Psoas muscle (tissue), 8 donors: ENCODE data around the gene PPP2R5B. TPM values are rescaled to one million over a fixed set of nuclear protein-coding genes. Genes with fewer than 3 reads are reported as not detected.
A peak's percentile ranks its signal among the peaks of the same experiment; 100 is the strongest.
"Not testable (repeated sequence)": the region's sequence is repeated elsewhere in the genome, so short reads cannot be mapped to it uniquely, and the experiment has no call there.

ENCODE experiments used
- ATAC-seq, 4 donors: fragments of 200-7000 bp; cut with Tn5 transposase; one replicate each; pipeline ENCODE4 v1.9.1; 2020; ENCODE audit warnings: moderate library complexity in 3 of 4, mild to moderate bottlenecking in 2 of 4
- DNase-seq, 2 donors: peaks; one replicate each; pipeline ENCODE4 v3.0.0-alpha.2; 2020
- H3K27ac ChIP-seq: fragments of 200-600 bp; one replicate; pipeline ENCODE4 v1.8.0; 2022
- H3K27me3 ChIP-seq, 3 donors: fragments of 200-600 bp in 1 of 3; one replicate each; pipeline versions ENCODE4 v1.6.1 to v1.8.0; 2013 to 2022; ENCODE audit warnings: low read length in 2 of 3, mild to moderate bottlenecking in 2 of 3, moderate library complexity in 1 of 3; ENCODE audit not compliant: insufficient read depth in 3 of 3
- H3K36me3 ChIP-seq, 2 donors: fragments of 200-600 bp in 1 of 2; one replicate each; pipeline versions ENCODE4 v1.6.1 to v1.8.0; 2013 to 2022; ENCODE audit warnings: low read depth in 1 of 2, mild to moderate bottlenecking in 1 of 2, moderate library complexity in 1 of 2; ENCODE audit not compliant: insufficient read depth in 1 of 2
- H3K4me1 ChIP-seq: fragments of 200-600 bp; one replicate; pipeline ENCODE4 v1.8.0; 2022
- H3K4me3 ChIP-seq: fragments of 200-600 bp; one replicate; pipeline ENCODE4 v1.8.0; 2022; ENCODE audit warnings: mild to moderate bottlenecking
- H3K9me3 ChIP-seq: fragments of 200-600 bp; one replicate; pipeline ENCODE4 v1.8.0; 2022
- CTCF ChIP-seq: fragments of 200-600 bp; IDR thresholded peaks from one replicate; pipeline ENCODE4 v1.8.0; 2022; ENCODE audit warnings: antibody characterized with exemption
- WGBS, 3 donors: extraction: QIAGEN DNeasy Blood & Tissue Kit; methylation state at CpG; one replicate each; pipeline versions ENCODE4 v1.1.6 to v1.1.7; 2013; 5-methylcytosine and 5-hydroxymethylcytosine counted together
- intact Hi-C, 2 donors: fragments of 100-400 bp; cut with DNase I; formaldehyde crosslinking; loops; one replicate each; pipeline versions ENCODE4 v1.11.0 to v1.14.2; 2022
- polyA plus RNA-seq, 3 donors: library from polyadenylated mRNA; stranded (reverse); fragments of 200-250 nt; gene quantifications; one replicate each; pipeline ENCODE4 v1.2.3, GENCODE V29; 2013
- total RNA-seq, 4 donors: library from RNA; stranded (reverse); fragmentation: NEBNext Ultra II Directional in 2 of 4; extraction: Animal tissue kit (Norgen Biotek cat#: 25700) in 2 of 4; gene quantifications; one replicate each; pipeline versions ENCODE4 v1.2.1 to v1.2.4, GENCODE V29; 2021 to 2023
- donor health status: healthy with polysubstance abuse.
- donor health status: DM: no; HTN: no; CAD: no; lungs with moderate emphysema.
- donor health status: Bipolar disorder and iron deficiency.
- donor health status: healthy.
- donor health status: DM: yes; HTN: yes; CAD: no.
- donor health status: DM: no; HTN: no; CAD: no.
- donor health status: DM: no; HTN: no; CAD: no.
- donor health status: DM: yes; HTN: yes; CAD: no.

Gene PPP2R5B
- total and polyA plus RNA-seq, 7 donors = 13.2 to 36.1 (median 17.2) TPM

- peak; percentile 80 to 98 (median 90) for ATAC-seq
- TF ChIP-seq CTCF = no peak
- Histone ChIP-seq H3K36me3 (no peaks in the 10 kb centered on the region), H3K4me3 (peak within 1 kb of the TSS; percentile 61), H3K27ac (no peak within 1 kb of the TSS), H3K27me3 (no peaks in the 10 kb centered on the region), H3K9me3 (no peaks in the 10 kb centered on the region), H3K4me1 (peaks cover 11% of the 10 kb centered on the region)
- WGBS, 3 donors = 6 to 16% (median 16%) methylated on average over 48 to 68 of the region's 69 CpGs
- DNase-seq = peak; percentile 87 to 95
- intact Hi-C loops = no loop called here
These were observed 47.1 kb downstream of the PPP2R5B start, which contains the start of gene MAJIN for GRCh38 chr11:64971421-64972233. MAJIN (minus strand) TSS chr11:64972108; CDS start chr11:64959405, 12,703 bp downstream.

GRCh38 chr11:64974124-64974523, 49.6 kb downstream of the PPP2R5B start:
- H3K4me1 ChIP-seq = peaks cover 11% of the 10 kb centered on the region
- H3K36me3 ChIP-seq = no peaks in the 10 kb centered on the region
- H3K4me3 ChIP-seq = no peak overlapping the region
- 70 to 80% (median 72%) methylated on average over 5 of the region's 5 CpGs for WGBS, 3 donors
- no peaks in the 10 kb centered on the region for H3K9me3 ChIP-seq
- H3K27me3 ChIP-seq = no peaks in the 10 kb centered on the region
- H3K27ac ChIP-seq = no peak overlapping the region
- ATAC-seq = no peak
- no peak for TF ChIP-seq CTCF
- DNase-seq = no peak
- intact Hi-C loops = no loop called here

DNA sequence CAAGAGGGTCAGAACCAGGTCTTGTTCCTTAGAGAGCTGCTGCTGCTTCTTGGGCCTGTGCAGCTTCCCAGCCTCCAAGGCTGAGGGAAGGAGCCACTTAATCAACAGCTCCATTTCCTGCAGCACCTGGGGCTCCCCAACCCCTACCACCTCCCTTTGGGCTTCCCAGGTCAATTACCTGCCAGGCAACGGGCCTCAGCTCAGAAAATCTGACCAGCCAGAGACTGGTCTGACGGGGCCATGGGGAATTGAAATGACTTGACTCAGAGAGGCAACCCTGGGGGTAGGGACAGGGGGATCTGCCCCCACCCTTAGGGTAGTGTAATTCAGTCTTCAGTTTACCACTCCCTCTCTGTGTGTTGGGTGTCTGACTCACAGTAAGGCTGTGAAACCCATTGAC, 52.2 kb downstream of the PPP2R5B start:
- intact Hi-C loops = no loop called here
- DNase-seq (no peak), ATAC-seq (no peak)
- Histone ChIP-seq H3K9me3 (no peaks in the 10 kb centered on the region), H3K4me3 (no peak overlapping the region), H3K36me3 (no peaks in the 10 kb centered on the region), H3K27ac (no peak overlapping the region), H3K27me3 (no peaks in the 10 kb centered on the region), H3K4me1 (peaks cover 8% of the 10 kb centered on the region)
- TF ChIP-seq CTCF = no peak
- WGBS, 3 donors = 45 to 68% (median 63%) methylated on average over 2 of the region's 2 CpGs

GRCh38 chr11:64983339-64983738, 58.9 kb downstream of the PPP2R5B start:
- intact Hi-C loops, H3K4me1 ChIP-seq, H3K9me3 ChIP-seq, H3K4me3 ChIP-seq, H3K36me3 ChIP-seq, H3K27me3 ChIP-seq, DNase-seq, H3K27ac ChIP-seq, ATAC-seq: not testable (repeated sequence)
- WGBS, 3 donors = 70 to 87% (median 86%) methylated on average over 4 to 5 of the region's 5 CpGs

Other genes starting within 250 kb of the PPP2R5B start
- 1 to 10 TPM; 1.4 to 5.2 (median 3.5) TPM for gene NRXN2, start 201.5 kb upstream of the PPP2R5B start, total RNA-seq
- gene NRXN2, start 201.5 kb upstream of the PPP2R5B start, polyA plus RNA-seq = 1 to 10 TPM in 1 of 3 donors, under 1 TPM in 2; 0.44 to 1.9 (median 0.60) TPM
- gene RASGRP2, start 180.5 kb upstream of the PPP2R5B start, total RNA-seq = 1 to 10 TPM; 2.6 to 8.6 (median 6.0) TPM
- gene RASGRP2, start 180.5 kb upstream of the PPP2R5B start, polyA plus RNA-seq = 10 to 100 TPM in 1 of 3 donors, 1 to 10 TPM in 2; 6.5 to 14.7 (median 9.1) TPM
- gene PYGM, start 164.7 kb upstream of the PPP2R5B start, total RNA-seq = 1,000 to 10,000 TPM; 1,536 to 2,203 (median 1,794) TPM
- gene PYGM, start 164.7 kb upstream of the PPP2R5B start, polyA plus RNA-seq = 1,000 to 10,000 TPM in 2 of 3 donors, 100 to 1,000 TPM in 1; 511 to 1,840 (median 1,729) TPM
- 100 to 1,000 TPM; 150 to 210 (median 184) TPM for gene SF1, start 146.1 kb upstream of the PPP2R5B start, total RNA-seq
- gene SF1, start 146.1 kb upstream of the PPP2R5B start, polyA plus RNA-seq = 10 to 100 TPM; 56.2 to 89.6 (median 65.4) TPM
- 1 to 10 TPM; 3.0 to 6.7 (median 4.0) TPM for gene MAP4K2, start 121.5 kb upstream of the PPP2R5B start, total RNA-seq
- gene MAP4K2, start 121.5 kb upstream of the PPP2R5B start, polyA plus RNA-seq = 1 to 10 TPM; 4.5 to 6.1 (median 5.6) TPM
- 10 to 100 TPM in 2 of 4 donors, 1 to 10 TPM in 2; 7.2 to 13.5 (median 10.3) TPM for gene MEN1, start 114.1 kb upstream of the PPP2R5B start, total RNA-seq
- 10 to 100 TPM in 2 of 3 donors, 1 to 10 TPM in 1; 8.7 to 21.2 (median 12.9) TPM for gene MEN1, start 114.1 kb upstream of the PPP2R5B start, polyA plus RNA-seq
- 1 to 10 TPM in 1 of 4 donors, under 1 TPM in 2, not detected in 1; 0.05 to 2.2 (median 0.08) TPM for gene CDC42BPG, start 80.0 kb upstream of the PPP2R5B start, total RNA-seq
- gene CDC42BPG, start 80.0 kb upstream of the PPP2R5B start, polyA plus RNA-seq = under 1 TPM; 0.04 to 0.06 (median 0.05) TPM
- 10 to 100 TPM; 34.7 to 71.0 (median 61.1) TPM for gene EHD1, start 46.1 kb upstream of the PPP2R5B start, total RNA-seq
- gene EHD1, start 46.1 kb upstream of the PPP2R5B start, polyA plus RNA-seq = 100 to 1,000 TPM in 1 of 3 donors, 10 to 100 TPM in 2; 23.5 to 174 (median 30.9) TPM
- 10 to 100 TPM; 19.5 to 21.6 (median 20.6) TPM for gene ATG2A, start 7.5 kb upstream of the PPP2R5B start, total RNA-seq
- gene ATG2A, start 7.5 kb upstream of the PPP2R5B start, polyA plus RNA-seq = 10 to 100 TPM; 11.0 to 17.9 (median 15.4) TPM
- gene GPHA2, start 11.2 kb downstream of the PPP2R5B start, total RNA-seq = not detected
- gene GPHA2, start 11.2 kb downstream of the PPP2R5B start, polyA plus RNA-seq = not detected
- not detected for gene MAJIN, start 47.4 kb downstream of the PPP2R5B start, total RNA-seq
- not detected for gene MAJIN, start 47.4 kb downstream of the PPP2R5B start, polyA plus RNA-seq
- 1 to 10 TPM; 1.7 to 2.5 (median 2.4) TPM for gene BATF2, start 72.3 kb downstream of the PPP2R5B start, total RNA-seq
- gene BATF2, start 72.3 kb downstream of the PPP2R5B start, polyA plus RNA-seq = 1 to 10 TPM; 2.3 to 8.4 (median 3.4) TPM
- gene ARL2, start 89.5 kb downstream of the PPP2R5B start, total RNA-seq = 100 to 1,000 TPM; 109 to 171 (median 145) TPM
- gene ARL2, start 89.5 kb downstream of the PPP2R5B start, polyA plus RNA-seq = 100 to 1,000 TPM; 119 to 168 (median 154) TPM
- 10 to 100 TPM; 15.6 to 21.7 (median 18.7) TPM for gene SNX15, start 102.8 kb downstream of the PPP2R5B start, total RNA-seq
- 10 to 100 TPM; 26.7 to 66.5 (median 30.3) TPM for gene SNX15, start 102.8 kb downstream of the PPP2R5B start, polyA plus RNA-seq
- 10 to 100 TPM in 1 of 4 donors, 1 to 10 TPM in 3; 8.4 to 12.3 (median 9.1) TPM for gene SAC3D1, start 116.5 kb downstream of the PPP2R5B start, total RNA-seq
- gene SAC3D1, start 116.5 kb downstream of the PPP2R5B start, polyA plus RNA-seq = 10 to 100 TPM; 10.8 to 19.2 (median 12.9) TPM
- gene NAALADL1, start 133.9 kb downstream of the PPP2R5B start, total RNA-seq = 1 to 10 TPM in 2 of 4 donors, under 1 TPM in 2; 0.98 to 4.8 (median 1.9) TPM
- gene NAALADL1, start 133.9 kb downstream of the PPP2R5B start, polyA plus RNA-seq = 1 to 10 TPM; 1.3 to 3.7 (median 1.6) TPM
- 1 to 10 TPM in 1 of 4 donors, under 1 TPM in 3; 0.50 to 1.1 (median 0.87) TPM for gene CDCA5, start 159.4 kb downstream of the PPP2R5B start, total RNA-seq
- gene CDCA5, start 159.4 kb downstream of the PPP2R5B start, polyA plus RNA-seq = 1 to 10 TPM in 2 of 3 donors, under 1 TPM in 1; 0.28 to 1.6 (median 1.3) TPM
- 10 to 100 TPM; 22.1 to 29.3 (median 26.2) TPM for gene ZFPL1, start 159.5 kb downstream of the PPP2R5B start, total RNA-seq
- gene ZFPL1, start 159.5 kb downstream of the PPP2R5B start, polyA plus RNA-seq = 10 to 100 TPM; 43.0 to 55.9 (median 46.8) TPM
- 100 to 1,000 TPM in 1 of 4 donors, 10 to 100 TPM in 3; 82.2 to 105 (median 91.3) TPM for gene VPS51, start 171.5 kb downstream of the PPP2R5B start, total RNA-seq
- gene VPS51, start 171.5 kb downstream of the PPP2R5B start, polyA plus RNA-seq = 100 to 1,000 TPM in 1 of 3 donors, 10 to 100 TPM in 2; 60.3 to 110 (median 85.8) TPM
- gene TM7SF2, start 187.2 kb downstream of the PPP2R5B start, total RNA-seq = 10 to 100 TPM in 2 of 4 donors, 1 to 10 TPM in 2; 5.1 to 13.5 (median 9.5) TPM
- gene TM7SF2, start 187.2 kb downstream of the PPP2R5B start, polyA plus RNA-seq = 1 to 10 TPM; 3.2 to 7.8 (median 5.3) TPM
- gene ZNHIT2, start 193.0 kb downstream of the PPP2R5B start, total RNA-seq = 10 to 100 TPM in 2 of 4 donors, 1 to 10 TPM in 2; 8.6 to 16.1 (median 10.2) TPM
- gene ZNHIT2, start 193.0 kb downstream of the PPP2R5B start, polyA plus RNA-seq = 10 to 100 TPM; 21.7 to 25.7 (median 24.9) TPM
- gene FAU, start 197.4 kb downstream of the PPP2R5B start, total RNA-seq = 100 to 1,000 TPM; 465 to 641 (median 573) TPM
- gene FAU, start 197.4 kb downstream of the PPP2R5B start, polyA plus RNA-seq = 100 to 1,000 TPM; 639 to 798 (median 733) TPM
- gene MRPL49, start 197.6 kb downstream of the PPP2R5B start, total RNA-seq = 10 to 100 TPM; 31.4 to 36.7 (median 32.4) TPM
- gene MRPL49, start 197.6 kb downstream of the PPP2R5B start, polyA plus RNA-seq = 10 to 100 TPM; 29.0 to 54.1 (median 45.8) TPM
- 10 to 100 TPM; 26.5 to 56.1 (median 31.7) TPM for gene SYVN1, start 209.8 kb downstream of the PPP2R5B start, total RNA-seq
- gene SYVN1, start 209.8 kb downstream of the PPP2R5B start, polyA plus RNA-seq = 10 to 100 TPM; 20.2 to 33.5 (median 20.5) TPM
- not detected for gene SPDYC, start 245.5 kb downstream of the PPP2R5B start, total RNA-seq
- not detected for gene SPDYC, start 245.5 kb downstream of the PPP2R5B start, polyA plus RNA-seq